ENCODE results near the gene C4orf50.

Gene C4orf50

GRCh38 chr4:5899396-5899795 lies 118.8 kb downstream of the C4orf50 start:
- H3K27me3 Mint-ChIP-seq = peaks cover 7% of the 10 kb centered on the region
- H3K4me1 Mint-ChIP-seq = no peaks in the 10 kb centered on the region
- H3K4me3 Mint-ChIP-seq = no peak overlapping the region
- no peak overlapping the region for H3K27ac Mint-ChIP-seq
- no peak for DNase-seq (ENCODE audit: low spot score in 2 of 2)
- H3K36me3 Mint-ChIP-seq = peaks cover 3% of the 10 kb centered on the region
- no peak for ATAC-seq (ENCODE audit: low read depth)
- H3K9me3 Mint-ChIP-seq = peaks cover 6% of the 10 kb centered on the region

GRCh38 chr4:5897674-5898073 lies 120.6 kb downstream of the C4orf50 start:
- Mint-ChIP-seq H3K4me1 (no peaks in the 10 kb centered on the region), H3K9me3 (peaks cover 4% of the 10 kb centered on the region), H3K4me3 (no peak overlapping the region), H3K27ac (no peak overlapping the region), H3K36me3 (peaks cover 3% of the 10 kb centered on the region), H3K27me3 (peaks cover 13% of the 10 kb centered on the region)
- ATAC-seq (ENCODE audit: low read depth) (no peak), DNase-seq (ENCODE audit: low spot score in 2 of 2) (no peak)

GRCh38 chr4:5895287-5895686 lies 122.9 kb downstream of the C4orf50 start:
- DNase-seq (ENCODE audit: low spot score in 2 of 2) = no peak
- H3K36me3 Mint-ChIP-seq = peaks cover 3% of the 10 kb centered on the region
- no peak overlapping the region for H3K27ac Mint-ChIP-seq
- peaks cover 4% of the 10 kb centered on the region for H3K9me3 Mint-ChIP-seq
- no peak overlapping the region for H3K4me3 Mint-ChIP-seq
- ATAC-seq (ENCODE audit: low read depth) = no peak
- peaks cover 12% of the 10 kb centered on the region for H3K27me3 Mint-ChIP-seq
- H3K4me1 Mint-ChIP-seq = no peaks in the 10 kb centered on the region

- DNase-seq (ENCODE audit: low spot score in 2 of 2) = no peak
- ATAC-seq (ENCODE audit: low read depth) = no peak
- H3K4me1 Mint-ChIP-seq = no peaks in the 10 kb centered on the region
- H3K4me3 Mint-ChIP-seq = no peak overlapping the region
- peaks cover 18% of the 10 kb centered on the region for H3K27me3 Mint-ChIP-seq
- H3K9me3 Mint-ChIP-seq = peaks cover 4% of the 10 kb centered on the region
- peaks cover 3% of the 10 kb centered on the region for H3K36me3 Mint-ChIP-seq
- H3K27ac Mint-ChIP-seq = no peak overlapping the region
These were observed 124.0 kb downstream of the C4orf50 start for GRCh38 chr4:5894266-5894665.

- Mint-ChIP-seq H3K36me3 (peaks cover 5% of the 10 kb centered on the region), H3K27me3 (peaks cover 24% of the 10 kb centered on the region), H3K4me1 (peaks cover 3% of the 10 kb centered on the region), H3K27ac (no peak overlapping the region), H3K9me3 (peaks cover 3% of the 10 kb centered on the region), H3K4me3 (no peak overlapping the region)
- ATAC-seq (ENCODE audit: low read depth) (no peak), DNase-seq (ENCODE audit: low spot score in 2 of 2) (no peak)
These were observed 124.6 kb downstream of the C4orf50 start for GRCh38 chr4:5893591-5893990.

- Mint-ChIP-seq H3K36me3 (peaks cover 5% of the 10 kb centered on the region), H3K4me1 (peaks cover 3% of the 10 kb centered on the region), H3K4me3 (no peak within 1 kb of the TSS), H3K9me3 (peaks cover 3% of the 10 kb centered on the region), H3K27me3 (peaks cover 24% of the 10 kb centered on the region), H3K27ac (no peak within 1 kb of the TSS)
- DNase-seq (ENCODE audit: low spot score in 2 of 2) (no peak), ATAC-seq (ENCODE audit: low read depth) (no peak)
These were observed 125.1 kb downstream of the C4orf50 start, which contains the start of gene CRMP1 for GRCh38 chr4:5893004-5893580. Gene CRMP1, minus strand, starts transcription at chr4:5893086. Its CDS starts 117 bp downstream, at chr4:5892969.

GRCh38 chr4:5892323-5893003 lies 125.8 kb downstream of the C4orf50 start:
- H3K36me3 Mint-ChIP-seq = peaks cover 5% of the 10 kb centered on the region
- no peak for DNase-seq (ENCODE audit: low spot score in 2 of 2)
- peaks cover 3% of the 10 kb centered on the region for H3K4me1 Mint-ChIP-seq
- no peak overlapping the region for H3K4me3 Mint-ChIP-seq
- H3K27me3 Mint-ChIP-seq = peaks cover 24% of the 10 kb centered on the region
- no peak for ATAC-seq (ENCODE audit: low read depth)
- H3K27ac Mint-ChIP-seq = no peak overlapping the region
- H3K9me3 Mint-ChIP-seq = peaks cover 3% of the 10 kb centered on the region

- H3K4me3 Mint-ChIP-seq = no peak overlapping the region
- ATAC-seq (ENCODE audit: low read depth) (no peak), DNase-seq (ENCODE audit: low spot score in 2 of 2) (no peak)
- H3K4me1 Mint-ChIP-seq = peaks cover 3% of the 10 kb centered on the region
- peaks cover 3% of the 10 kb centered on the region for H3K36me3 Mint-ChIP-seq
- no peak overlapping the region for H3K27ac Mint-ChIP-seq
- H3K9me3 Mint-ChIP-seq = peaks cover under 1% of the 10 kb centered on the region
- peaks cover 20% of the 10 kb centered on the region for H3K27me3 Mint-ChIP-seq
These were observed 126.5 kb downstream of the C4orf50 start for GRCh38 chr4:5891563-5892322.

- Mint-ChIP-seq H3K27ac (no peak overlapping the region), H3K4me3 (no peak overlapping the region), H3K9me3 (no peaks in the 10 kb centered on the region), H3K27me3 (peaks cover 25% of the 10 kb centered on the region), H3K36me3 (peaks cover 2% of the 10 kb centered on the region), H3K4me1 (peaks cover 3% of the 10 kb centered on the region)
- DNase-seq (ENCODE audit: low spot score in 2 of 2) (no peak), ATAC-seq (ENCODE audit: low read depth) (no peak)
These were observed 128.0 kb downstream of the C4orf50 start for GRCh38 chr4:5890063-5890727.

- H3K9me3 Mint-ChIP-seq = peaks cover 1% of the 10 kb centered on the region
- peaks cover 5% of the 10 kb centered on the region for H3K4me1 Mint-ChIP-seq
- no peak overlapping the region for H3K27ac Mint-ChIP-seq
- peaks cover 2% of the 10 kb centered on the region for H3K36me3 Mint-ChIP-seq
- peaks cover 31% of the 10 kb centered on the region for H3K27me3 Mint-ChIP-seq
- no peak overlapping the region for H3K4me3 Mint-ChIP-seq
- DNase-seq (ENCODE audit: low spot score in 2 of 2) = no peak
- no peak for ATAC-seq (ENCODE audit: low read depth)
These were observed 129.1 kb downstream of the C4orf50 start for GRCh38 chr4:5889002-5889696.

GRCh38 chr4:5888222-5889001 lies 129.8 kb downstream of the C4orf50 start:
- Mint-ChIP-seq H3K9me3 (peaks cover 1% of the 10 kb centered on the region), H3K27ac (no peak overlapping the region), H3K36me3 (peaks cover 2% of the 10 kb centered on the region), H3K27me3 (peaks cover 28% of the 10 kb centered on the region), H3K4me1 (peaks cover 5% of the 10 kb centered on the region), H3K4me3 (no peak overlapping the region)
- DNase-seq (ENCODE audit: low spot score in 2 of 2) = no peak
- ATAC-seq (ENCODE audit: low read depth) = no peak

GRCh38 chr4:5887361-5888221 lies 130.6 kb downstream of the C4orf50 start:
- H3K4me3 Mint-ChIP-seq = no peak overlapping the region

More at GRCh38 chr4:5887361-5888221, 130.6 kb downstream of the C4orf50 start:
- H3K9me3 Mint-ChIP-seq = peaks cover 1% of the 10 kb centered on the region
- H3K4me1 Mint-ChIP-seq = peaks cover 5% of the 10 kb centered on the region
- H3K36me3 Mint-ChIP-seq = peaks cover 2% of the 10 kb centered on the region
- H3K27ac Mint-ChIP-seq = no peak overlapping the region
- DNase-seq (ENCODE audit: low spot score in 2 of 2) (no peak), ATAC-seq (ENCODE audit: low read depth) (no peak)
- peaks cover 30% of the 10 kb centered on the region for H3K27me3 Mint-ChIP-seq

All from memory B cell (primary cell).